ENCODE results near the gene THADA.
A peak's percentile ranks its signal among the peaks of the same experiment; 100 is the strongest.
"Not testable (repeated sequence)": the region's sequence is repeated elsewhere in the genome, so short reads cannot be mapped to it uniquely, and the experiment has no call there.

THADA gene

DNA sequence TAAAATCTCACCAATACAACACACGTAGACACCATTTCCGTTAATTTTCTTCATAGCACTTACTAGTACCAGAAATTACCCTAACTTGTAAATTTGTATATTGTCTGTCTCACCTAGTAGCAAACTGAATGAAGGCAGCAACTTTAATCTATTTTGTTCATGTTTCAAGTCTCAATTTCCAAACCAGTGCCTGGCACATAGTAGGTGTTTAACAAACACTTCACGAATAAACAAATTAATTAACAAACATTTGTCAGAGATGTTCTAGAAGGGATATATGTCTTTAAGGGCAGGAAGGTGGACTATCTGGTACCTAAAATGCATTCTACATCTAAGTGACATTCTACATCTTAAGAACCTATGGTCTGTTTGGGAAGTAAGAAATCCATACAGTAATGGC, 963 bp downstream of the THADA start:
- peak; percentile 14 for DNase-seq (ENCODE audit: low spot score)

DNA sequence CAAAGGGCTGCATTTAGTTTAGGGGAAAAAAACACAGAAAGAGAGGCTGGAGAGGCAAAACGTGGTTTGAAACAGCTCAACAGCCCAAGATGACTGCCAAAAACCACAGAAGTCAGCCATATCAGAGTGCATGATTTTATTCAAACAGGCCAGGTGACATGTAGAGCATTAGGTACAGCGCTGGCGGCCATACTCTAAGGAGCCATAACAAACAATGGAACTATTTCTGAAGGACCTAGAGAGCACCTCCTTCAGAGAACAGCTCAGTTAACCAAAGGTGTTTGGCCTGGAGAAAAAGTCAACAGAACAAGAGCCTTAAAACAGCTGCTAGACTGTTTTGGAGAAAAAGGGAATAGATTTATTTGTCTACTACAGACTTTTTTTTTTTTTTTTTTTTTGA, 2.6 kb downstream of the THADA start:
- no peak for DNase-seq (ENCODE audit: low spot score)

DNA sequence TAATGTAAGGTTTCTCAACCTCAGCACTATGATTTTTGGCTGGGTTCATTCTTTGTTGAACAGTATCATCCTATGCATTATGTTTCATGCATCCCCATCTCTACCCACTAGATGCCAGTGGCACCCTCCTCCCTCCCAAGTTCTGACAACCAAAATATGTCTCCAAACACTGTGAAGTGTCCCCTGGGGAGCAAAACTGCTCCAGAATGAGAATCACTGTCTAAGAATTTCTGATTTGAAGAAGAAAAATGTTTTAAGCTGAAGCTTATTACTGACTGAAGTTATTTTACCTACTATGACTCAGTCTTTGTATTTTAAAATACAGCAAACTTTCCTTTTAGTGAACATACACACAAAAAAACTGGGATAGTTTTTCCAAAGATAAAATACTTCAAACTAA, 3.4 kb downstream of the THADA start:
- peak; percentile 25 for DNase-seq (ENCODE audit: low spot score)

DNA sequence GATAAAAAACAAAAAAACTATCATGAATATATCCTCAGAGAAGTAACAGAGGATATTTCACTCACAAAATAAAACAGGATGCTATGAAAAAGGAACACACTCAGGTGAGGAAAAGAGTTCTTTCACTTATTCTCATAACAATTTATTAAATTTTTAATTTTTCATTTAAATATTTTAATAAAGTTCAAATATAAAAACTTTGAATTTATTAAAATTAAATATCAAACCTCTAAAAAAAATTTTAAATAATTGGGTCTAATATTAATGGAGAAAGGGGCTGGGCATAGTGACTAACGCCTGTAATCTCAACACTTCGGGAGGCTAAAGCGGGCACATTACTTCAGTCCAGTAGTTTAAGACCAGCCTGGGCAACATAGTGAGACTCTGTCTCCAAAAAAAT, 10.1 kb downstream of the THADA start:
- DNase-seq (ENCODE audit: low spot score): no peak

DNA sequence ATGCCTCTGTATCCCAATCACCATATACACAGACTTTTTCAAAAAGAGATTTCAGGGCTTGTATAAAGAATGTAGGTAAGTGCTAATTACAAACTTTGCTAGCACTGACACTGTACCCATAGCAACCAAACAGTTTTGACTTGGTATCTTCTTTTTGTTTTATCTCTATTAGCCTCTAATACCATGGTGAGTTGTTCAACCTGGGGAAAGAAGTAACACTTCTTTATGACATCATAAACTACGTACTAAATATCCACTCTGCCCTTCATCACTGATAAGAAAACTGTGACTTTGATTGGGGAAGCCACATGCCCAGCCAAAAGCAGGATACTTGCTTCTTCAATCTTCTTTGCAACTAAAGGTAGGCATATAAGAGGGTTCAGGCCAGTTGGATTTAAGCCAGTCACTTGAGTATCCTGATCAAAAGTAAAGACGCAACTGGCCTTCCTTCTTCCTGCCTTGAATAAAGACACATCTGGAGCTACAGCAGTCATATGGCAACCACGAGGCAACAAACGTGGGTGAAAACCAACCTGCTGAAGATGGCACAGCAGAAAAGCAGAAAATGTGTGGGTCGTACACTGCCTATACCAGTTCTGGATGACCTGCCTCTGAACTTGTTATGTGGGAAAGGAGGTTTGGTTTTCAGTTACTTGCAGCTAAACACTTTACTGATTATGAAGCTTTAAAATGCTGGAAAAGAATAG, 16.4 kb downstream of the THADA start:
- no peak for DNase-seq (ENCODE audit: low spot score)

DNA sequence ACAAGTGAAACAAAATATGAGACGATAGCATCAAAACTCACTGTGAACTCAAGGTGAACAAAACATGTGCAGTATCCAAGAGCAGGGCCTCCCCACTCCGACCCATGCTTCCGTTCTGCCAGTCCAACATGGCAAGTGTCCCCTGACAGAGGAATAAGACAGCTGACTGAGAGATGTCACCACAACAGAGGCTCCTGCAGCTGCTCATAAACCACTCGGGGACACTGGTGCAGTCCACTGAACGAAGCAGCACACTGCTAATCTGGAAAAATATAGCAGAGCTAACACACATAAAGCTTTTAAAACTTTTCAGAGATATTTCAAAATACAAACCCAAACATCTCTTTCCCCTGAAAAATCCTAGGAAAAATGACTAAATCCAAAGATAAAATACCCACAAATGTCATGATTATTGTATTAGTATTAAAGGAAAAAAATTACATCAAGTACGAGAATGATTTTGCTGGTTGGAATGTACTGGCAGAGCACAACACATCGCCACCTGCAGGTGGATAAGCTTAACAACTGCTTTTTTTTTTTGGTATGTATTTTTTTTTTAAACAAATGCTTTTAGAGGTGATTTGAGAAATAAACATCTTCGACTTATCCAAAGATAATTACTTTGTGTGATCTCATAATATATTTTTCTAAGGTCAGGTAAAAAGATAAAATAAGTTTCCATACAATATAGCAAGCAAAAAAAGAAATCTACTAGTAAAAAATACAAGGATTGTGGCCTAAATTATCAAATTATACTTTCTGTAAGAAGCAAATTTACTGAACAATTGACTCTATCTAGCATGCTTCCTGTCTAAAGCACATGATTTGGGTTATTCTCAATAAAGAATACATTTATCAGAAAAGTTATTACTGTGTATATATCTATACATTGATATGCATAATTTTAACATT, 18.6 kb downstream of the THADA start:
- DNase-seq (ENCODE audit: low spot score): peak; percentile 63

DNA sequence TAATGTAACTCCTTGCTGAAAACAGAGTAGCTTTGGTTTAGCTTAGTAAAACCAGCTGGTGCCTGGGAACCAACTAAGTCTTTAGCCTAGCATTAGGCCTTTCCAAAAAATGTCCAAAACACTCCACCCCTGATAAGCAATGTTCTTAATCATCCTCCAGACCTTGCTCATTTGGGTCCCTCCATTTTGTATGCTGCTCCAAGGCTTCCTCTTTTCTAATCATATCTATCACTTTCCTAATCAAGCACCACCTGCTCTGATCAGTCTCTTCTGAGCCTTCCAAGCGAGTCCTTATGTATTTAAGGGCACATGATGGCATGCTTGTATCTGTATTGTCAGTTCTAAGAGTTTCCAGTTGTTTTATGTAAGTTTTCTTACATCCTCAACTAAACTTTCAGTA, 23.6 kb downstream of the THADA start:
- no peak for DNase-seq (ENCODE audit: low spot score)

DNA sequence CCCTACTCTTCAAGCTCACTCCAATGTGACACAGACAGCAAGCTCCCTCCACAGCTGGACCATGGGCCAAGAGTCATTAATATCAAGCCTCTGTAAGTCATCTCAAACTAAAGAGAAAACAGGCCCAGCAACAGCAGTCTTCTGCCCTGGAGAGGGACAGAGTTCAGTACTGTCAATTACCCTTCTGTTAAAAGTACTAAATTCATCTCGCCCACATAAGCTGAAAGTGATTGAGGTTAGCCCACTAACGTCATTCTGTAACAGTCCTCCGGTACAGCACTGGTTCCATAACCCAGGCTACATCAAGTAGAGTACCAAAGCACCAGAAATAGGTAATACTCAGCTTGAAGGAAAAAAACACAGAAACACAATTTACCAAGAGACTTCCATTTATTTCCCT, 25.9 kb downstream of the THADA start:
- no peak for DNase-seq (ENCODE audit: low spot score)

DNA sequence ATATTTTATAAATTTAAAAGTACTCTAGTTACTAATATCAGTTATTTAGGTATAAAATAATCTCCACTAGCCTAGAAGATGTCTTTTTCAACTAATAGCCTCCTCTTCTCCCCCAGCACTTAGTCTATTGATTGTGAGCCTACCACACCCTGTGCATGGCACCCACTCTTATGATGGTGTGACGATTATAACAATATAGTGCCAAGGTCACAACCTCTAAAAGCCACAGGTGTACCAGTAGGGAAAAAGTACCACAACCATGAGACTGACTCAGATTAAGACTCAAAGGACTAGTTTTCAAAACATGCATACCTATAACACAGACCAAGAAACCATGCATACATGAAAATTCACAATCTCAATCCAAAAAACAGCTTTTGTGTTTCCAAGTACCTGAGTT, 27.6 kb downstream of the THADA start:
- no peak for DNase-seq (ENCODE audit: low spot score)

DNA sequence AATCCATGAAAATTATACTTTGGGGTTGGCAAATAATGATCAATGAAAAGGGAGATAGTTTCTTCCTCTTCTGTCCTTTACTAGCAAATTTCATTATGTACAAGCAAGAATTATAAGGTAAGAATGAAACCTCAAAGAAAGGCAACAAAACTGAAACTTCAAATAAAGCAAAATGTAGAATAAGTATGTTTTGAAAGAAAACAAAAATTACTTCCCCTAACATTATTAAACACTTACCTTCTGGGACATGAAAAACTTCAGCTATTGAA, 29.4 kb downstream of the THADA start:
- DNase-seq (ENCODE audit: low spot score): no peak

DNA sequence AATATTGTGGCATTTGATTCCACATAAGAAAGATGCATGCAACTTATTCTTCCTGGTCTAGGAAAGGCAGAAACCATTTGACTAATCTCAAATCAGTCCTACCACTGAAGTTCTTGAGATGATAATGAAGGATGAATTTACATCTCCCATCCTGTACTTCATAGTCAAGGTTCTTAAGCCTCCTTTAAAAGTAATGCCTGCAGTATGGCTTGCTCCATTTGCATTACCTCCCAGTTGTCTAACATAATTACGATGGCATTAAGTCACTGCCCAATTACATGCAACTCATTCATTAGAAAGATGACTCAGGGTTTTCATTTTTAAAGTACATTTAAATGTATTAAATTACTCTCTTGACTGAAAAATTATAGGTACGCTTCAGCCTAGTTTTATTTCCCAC, 32.2 kb downstream of the THADA start:
- no peak for DNase-seq (ENCODE audit: low spot score)

DNA sequence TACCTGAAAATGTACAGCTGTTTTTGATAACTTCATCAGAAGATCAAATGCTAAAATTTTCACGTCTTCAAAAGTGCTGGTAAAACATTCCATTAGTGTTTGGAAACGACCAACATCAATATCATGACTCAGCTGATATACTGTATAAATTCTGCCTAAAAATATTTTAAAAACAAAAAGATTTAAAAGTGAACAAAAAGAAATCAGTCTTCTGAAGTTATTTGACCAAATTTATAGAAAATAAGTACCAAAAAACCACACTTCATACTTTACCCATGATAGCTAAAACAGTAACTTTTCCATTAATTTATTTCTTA, 35.6 kb downstream of the THADA start:
- DNase-seq (ENCODE audit: low spot score): no peak

DNA sequence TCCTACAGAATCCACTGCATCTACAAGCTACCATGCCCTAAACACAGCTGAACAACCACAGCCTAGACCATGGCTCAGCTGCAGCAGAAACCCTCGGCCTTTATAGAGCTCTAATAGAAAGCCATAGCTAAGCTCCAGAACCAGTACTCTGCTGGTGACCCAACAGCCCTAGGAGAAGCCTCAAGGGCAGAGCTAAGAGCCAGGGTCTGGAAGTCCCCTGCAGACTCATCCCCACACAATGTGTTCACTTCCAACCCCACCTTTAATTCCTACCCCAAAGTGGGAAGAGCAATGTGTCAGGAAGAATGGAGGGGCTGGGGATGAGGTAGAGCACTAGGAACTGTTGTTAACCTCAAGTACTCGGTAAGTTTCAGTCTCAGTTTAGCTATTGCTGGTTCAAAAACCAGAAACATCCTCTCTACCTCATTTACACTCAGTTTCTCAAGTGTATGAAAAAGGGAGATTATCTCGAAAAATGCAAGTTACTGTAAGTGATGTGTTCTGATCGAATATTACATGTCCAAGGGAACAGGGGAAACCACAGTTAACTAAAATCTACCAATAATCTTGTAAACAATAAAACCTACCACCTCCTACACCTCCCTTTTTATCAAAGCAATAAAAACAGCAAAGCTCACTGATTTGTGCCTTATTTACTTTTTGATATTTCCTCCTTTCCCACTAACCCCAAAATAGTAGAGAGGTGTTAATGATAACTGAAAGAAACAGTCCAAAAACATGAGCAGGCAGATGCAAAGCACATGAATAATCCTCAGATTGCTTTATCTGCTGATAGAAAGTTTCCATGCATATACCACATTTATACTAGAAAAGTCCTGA, 36.2 kb downstream of the THADA start:
- no peak for DNase-seq (ENCODE audit: low spot score)

DNA sequence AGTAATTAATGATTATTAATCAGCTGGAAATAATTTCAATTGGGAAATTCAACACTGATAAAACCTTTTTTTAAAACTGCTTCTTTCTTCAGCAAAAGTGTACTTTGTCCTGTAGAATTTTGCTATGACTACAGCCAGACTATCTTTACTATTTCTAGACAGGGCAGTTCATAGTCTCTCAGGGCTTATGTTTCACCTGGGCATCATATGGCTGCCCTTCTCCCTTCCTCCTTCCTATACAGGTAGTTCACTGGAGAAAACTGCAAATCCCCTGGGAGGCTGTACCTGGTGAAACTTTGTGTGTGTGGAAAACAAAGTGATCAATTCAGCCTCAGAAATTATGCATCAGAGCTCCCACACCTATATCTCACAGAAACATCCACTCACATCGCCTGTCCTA, 38.6 kb downstream of the THADA start:
- DNase-seq (ENCODE audit: low spot score): no peak

DNA sequence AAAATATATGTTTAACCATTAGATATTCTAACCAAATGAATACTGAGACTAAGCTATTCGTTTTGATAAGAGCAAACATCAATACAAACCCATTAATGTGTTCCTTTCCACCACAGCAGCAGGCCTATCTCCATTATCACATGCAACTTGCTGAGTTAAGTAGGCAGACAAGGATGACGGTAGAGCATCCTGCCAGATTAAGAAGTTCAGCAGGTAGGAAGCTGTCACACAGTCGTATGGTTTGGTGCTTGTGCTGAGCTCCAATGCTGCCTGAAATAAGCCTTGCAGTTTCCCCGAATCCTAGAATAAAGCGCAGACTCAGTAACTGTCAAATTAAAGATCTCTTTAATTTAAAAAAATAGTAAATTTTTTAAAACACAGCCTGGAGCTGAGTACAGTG, 39.6 kb downstream of the THADA start:
- DNase-seq (ENCODE audit: low spot score): no peak

DNA sequence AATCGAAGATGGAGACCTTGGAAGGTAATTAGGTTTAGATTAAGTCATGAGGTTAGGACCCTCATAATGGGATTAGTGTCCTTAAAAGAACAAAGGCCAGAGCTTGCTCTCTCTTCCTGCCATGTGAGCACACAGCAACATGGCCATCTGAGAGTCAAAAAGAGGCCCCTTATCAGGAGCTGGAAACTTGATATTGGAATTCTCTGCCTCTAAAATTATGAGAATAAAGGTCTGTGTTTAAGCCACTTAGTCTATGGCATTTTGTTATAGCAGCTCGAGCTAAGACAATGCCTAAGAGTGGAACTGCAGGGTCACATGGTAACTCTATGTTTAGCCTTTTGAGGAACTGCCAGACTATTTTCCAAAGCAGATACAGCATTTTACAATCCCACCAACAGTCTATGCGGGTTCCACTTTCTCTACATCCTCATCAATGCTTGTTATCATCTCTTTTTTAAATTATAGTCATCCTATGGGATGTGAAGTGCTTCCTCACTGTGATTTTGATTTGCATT, 42.4 kb downstream of the THADA start:
- no peak for DNase-seq (ENCODE audit: low spot score)

DNA sequence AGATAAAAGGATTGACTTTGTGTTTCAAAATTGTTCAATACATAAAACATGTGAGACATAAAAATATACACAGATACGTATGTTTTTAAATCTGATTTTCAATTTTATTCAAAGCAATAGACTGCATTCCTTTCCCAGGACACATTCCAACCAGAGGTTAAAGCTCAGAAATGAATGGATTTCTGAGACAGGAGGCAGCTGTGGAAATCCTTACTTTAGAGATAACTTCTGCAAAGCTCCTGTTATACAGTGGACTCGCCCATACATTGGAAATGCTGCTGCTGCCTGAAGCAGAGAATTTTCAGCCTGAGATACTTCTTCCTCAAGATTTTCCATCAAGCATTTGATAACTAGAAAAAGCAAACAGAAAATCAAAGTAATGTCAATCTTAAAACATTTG, 43.8 kb downstream of the THADA start:
- no peak for DNase-seq (ENCODE audit: low spot score)

DNA sequence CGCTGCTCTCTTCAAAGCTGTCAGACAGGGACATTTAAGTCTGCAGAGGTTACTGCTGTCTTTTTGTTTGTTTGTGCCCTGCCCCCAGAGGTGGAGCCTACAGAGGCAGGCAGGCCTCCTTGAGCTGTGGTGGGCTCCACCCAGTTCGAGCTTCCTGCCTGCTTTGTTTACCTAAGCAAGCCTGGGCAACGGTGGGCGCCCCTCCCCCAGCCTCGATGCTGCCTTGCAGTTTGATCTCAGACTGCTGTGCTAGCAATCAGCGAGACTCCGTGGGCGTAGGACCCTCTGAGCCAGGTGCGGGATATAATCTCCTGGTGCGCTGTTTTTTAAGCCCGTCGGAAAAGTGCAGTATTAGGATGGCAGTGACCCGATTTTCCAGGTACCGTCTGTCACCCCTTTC, 47.5 kb downstream of the THADA start:
- DNase-seq (ENCODE audit: low spot score): not testable (repeated sequence)

DNA sequence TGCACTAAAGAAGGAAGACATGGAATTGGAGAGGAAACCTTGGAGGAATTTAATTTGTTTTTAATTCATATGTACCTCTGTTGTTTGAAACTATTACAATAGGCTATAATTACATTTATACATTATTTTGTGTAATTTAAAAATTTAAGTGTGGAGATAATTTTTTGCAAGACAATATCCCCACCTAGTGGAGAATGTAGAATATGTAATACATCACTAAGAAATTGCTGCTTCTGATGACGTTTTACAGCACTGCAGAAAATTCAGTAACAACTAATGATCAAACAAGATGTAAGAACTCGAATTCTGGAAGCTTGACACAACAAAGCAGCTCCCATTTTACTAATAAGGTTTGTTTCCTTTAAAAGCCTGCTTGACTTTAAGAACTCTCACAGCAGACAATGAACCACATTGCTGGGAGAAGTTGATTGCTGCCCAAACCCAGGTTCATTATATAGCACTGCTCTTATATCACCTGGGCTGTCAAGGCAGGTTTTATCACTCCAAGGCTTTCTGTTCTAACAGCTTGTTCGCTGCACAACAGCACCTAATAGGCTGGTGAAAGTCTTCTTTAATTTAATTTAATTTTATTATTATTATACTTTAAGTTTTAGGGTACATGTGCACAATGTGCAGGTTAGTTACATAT, 53.4 kb downstream of the THADA start:
- DNase-seq (ENCODE audit: low spot score): peak; percentile 65

DNA sequence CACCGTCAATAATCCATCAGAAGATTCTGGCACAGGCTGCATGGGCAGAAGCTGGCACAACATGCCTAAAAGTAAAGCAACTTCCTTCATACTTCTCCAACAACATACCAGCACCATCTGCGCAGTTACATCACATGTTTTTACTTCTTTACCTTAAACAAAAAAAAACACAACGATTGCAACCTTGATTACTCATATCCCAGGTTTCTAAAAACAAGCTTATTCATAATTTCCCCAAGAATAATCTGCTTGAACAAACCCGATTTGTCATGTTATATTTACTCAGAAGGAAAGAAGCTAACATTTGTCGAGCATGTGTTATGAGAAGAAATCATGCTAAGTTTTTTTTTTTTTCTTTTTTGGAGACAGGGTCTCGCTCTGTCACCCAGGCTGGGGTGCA, 54.7 kb downstream of the THADA start:
- DNase-seq (ENCODE audit: low spot score): no peak

DNA sequence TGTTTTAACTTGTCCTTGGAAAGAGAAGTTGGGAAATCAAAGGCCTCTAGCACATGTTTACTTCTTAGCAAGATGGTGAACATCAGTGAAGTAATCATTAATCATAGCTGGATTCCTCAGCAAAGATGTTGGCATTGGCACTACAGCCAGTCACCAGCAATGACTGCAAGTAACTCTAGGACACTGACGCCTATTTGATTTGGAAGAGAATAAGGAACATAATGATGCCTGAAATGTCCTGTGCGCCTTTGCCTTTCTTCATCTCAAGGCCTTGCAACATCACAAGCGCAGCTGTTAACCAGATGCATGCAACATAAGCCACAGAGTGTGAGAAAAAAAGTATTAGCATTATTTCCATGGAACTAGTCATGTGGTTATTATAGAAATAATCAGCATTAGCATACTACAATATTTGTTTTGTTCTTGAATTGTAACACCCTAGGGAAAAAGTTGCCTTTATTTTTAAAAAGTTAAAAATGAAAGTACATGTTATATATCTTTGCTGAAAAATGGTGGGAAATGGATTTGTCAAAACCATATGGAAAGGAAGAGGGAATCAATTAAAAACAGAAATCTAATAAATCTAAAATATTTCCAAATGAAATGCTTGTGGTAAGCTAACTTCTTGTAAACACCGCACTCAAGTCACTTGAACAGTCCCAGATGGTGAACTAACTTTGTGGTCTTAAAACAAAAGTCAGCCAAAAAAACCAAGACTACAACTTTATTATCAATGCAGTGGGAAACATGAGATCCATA, 55.6 kb downstream of the THADA start:
- no peak for DNase-seq (ENCODE audit: low spot score)

DNA sequence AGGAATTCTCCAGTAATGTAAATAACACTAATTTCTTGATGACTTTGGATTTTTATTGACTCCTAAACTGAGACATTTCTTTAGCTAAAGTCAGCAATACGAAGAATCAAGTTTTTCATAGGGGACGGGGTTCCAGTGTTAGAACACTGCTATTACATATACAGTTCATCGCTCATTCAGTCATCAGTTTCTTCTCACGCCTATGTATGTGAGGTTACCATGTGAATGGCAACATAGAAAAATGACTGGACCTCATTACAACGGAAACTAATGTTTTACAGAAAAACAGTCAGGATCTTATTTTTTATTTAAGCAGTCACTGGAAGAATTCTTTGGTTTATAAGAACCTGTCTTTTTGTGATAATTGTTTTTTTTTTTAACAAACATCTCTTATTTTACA, 56.4 kb downstream of the THADA start:
- DNase-seq (ENCODE audit: low spot score): no peak
